ENCODE data around the gene IKZF1.

IKZF1 gene

DNA sequence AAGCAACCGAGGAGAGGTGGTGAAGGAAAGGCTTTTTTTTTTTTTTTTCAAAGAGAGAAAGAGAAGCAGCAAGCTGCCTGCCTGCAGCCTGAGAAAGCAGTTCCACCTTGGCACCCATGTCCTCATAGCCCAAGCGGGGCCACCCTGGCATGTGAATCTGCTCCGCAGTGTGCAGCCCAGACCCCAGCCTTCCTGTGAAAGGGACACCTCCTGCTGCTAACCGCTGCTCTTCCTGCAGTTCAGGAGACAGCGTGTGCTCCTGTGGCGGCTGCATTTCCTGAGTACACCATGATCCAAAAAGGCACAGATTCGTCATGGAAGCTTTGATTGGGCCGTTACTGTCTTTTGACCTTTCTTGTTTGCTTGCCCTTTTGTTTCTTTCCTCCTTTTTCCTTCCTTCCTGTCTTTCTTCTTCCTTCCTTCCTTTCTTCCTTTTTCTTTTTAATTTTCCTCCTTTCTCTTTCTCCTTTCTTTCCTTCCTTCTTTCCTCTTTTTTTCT is 38.1 kb downstream of the IKZF1 start:
- H3K27me3 ChIP-seq (ENCODE audit: low read depth, low read length): no peaks in the 10 kb centered on the region
- H3K9ac ChIP-seq (ENCODE audit: low read length): peak overlapping the region; percentile 32; the same call in 1 of the 2 replicates
- peak overlapping the region; percentile 98 for H3K27ac ChIP-seq (ENCODE audit: low read length)
- peaks cover 99% of the 10 kb centered on the region for H3K79me2 ChIP-seq (ENCODE audit: low read length)
- no peak overlapping the region for H2AFZ ChIP-seq (ENCODE audit: low read depth, low read length)
- H3K4me3 ChIP-seq (ENCODE audit: low read length): no peak overlapping the region
- no peak for TF ChIP-seq CTCF (IDR thresholded peaks at IDR 0.05; ENCODE audit: low read depth, low read length)
- TF ChIP-seq EZH2phosphoT487 (IDR thresholded peaks at IDR 0.05; ENCODE audit: low read depth): no peak
- peak overlapping the region; percentile 14; the same call in 1 of the 2 replicates for H3K4me2 ChIP-seq (ENCODE audit: low read length)
- H3K4me1 ChIP-seq (ENCODE audit: low read length): peaks cover 98% of the 10 kb centered on the region
- H4K20me1 ChIP-seq (ENCODE audit: insufficient read depth, low read length): peaks cover 75% of the 10 kb centered on the region
- peaks cover 64% of the 10 kb centered on the region for H3K36me3 ChIP-seq (replicated peaks; ENCODE audit: low read depth, low read length)
- no peaks in the 10 kb centered on the region for H3K9me3 ChIP-seq (ENCODE audit: insufficient read depth, low read length)

GRCh38 chr7:50346545-50347497 is 42.3 kb downstream of the IKZF1 start:
- no peak overlapping the region for H3K4me3 ChIP-seq (ENCODE audit: low read length)
- peaks cover 39% of the 10 kb centered on the region for H4K20me1 ChIP-seq (ENCODE audit: insufficient read depth, low read length)
- peaks cover 74% of the 10 kb centered on the region for H3K36me3 ChIP-seq (replicated peaks; ENCODE audit: low read depth, low read length)
- no peaks in the 10 kb centered on the region for H3K9me3 ChIP-seq (ENCODE audit: insufficient read depth, low read length)
- H3K79me2 ChIP-seq (ENCODE audit: low read length): peaks cover 96% of the 10 kb centered on the region
- no peak for TF ChIP-seq EZH2phosphoT487 (IDR thresholded peaks at IDR 0.05; ENCODE audit: low read depth)
- TF ChIP-seq CTCF (IDR thresholded peaks at IDR 0.05; ENCODE audit: low read depth, low read length): no peak
- H3K4me1 ChIP-seq (ENCODE audit: low read length): peaks cover 97% of the 10 kb centered on the region
- H2AFZ ChIP-seq (ENCODE audit: low read depth, low read length): no peak overlapping the region
- no peak overlapping the region for H3K4me2 ChIP-seq (ENCODE audit: low read length)
- H3K27ac ChIP-seq (ENCODE audit: low read length): peak overlapping the region; percentile 99
- H3K9ac ChIP-seq (ENCODE audit: low read length): no peak overlapping the region
- no peaks in the 10 kb centered on the region for H3K27me3 ChIP-seq (ENCODE audit: low read depth, low read length)

- no peak overlapping the region for H2AFZ ChIP-seq (ENCODE audit: low read depth, low read length)
- no peaks in the 10 kb centered on the region for H3K27me3 ChIP-seq (ENCODE audit: low read depth, low read length)
- no peak overlapping the region for H3K4me3 ChIP-seq (ENCODE audit: low read length)
- no peaks in the 10 kb centered on the region for H3K9me3 ChIP-seq (ENCODE audit: insufficient read depth, low read length)
- peaks cover 67% of the 10 kb centered on the region for H3K36me3 ChIP-seq (replicated peaks; ENCODE audit: low read depth, low read length)
- H4K20me1 ChIP-seq (ENCODE audit: insufficient read depth, low read length): peaks cover 32% of the 10 kb centered on the region
- peaks cover 96% of the 10 kb centered on the region for H3K79me2 ChIP-seq (ENCODE audit: low read length)
- TF ChIP-seq EZH2phosphoT487 (IDR thresholded peaks at IDR 0.05; ENCODE audit: low read depth) (no peak), CTCF (IDR thresholded peaks at IDR 0.05; ENCODE audit: low read depth, low read length) (no peak)
- H3K27ac ChIP-seq (ENCODE audit: low read length): peak overlapping the region; percentile 99
- no peak overlapping the region for H3K9ac ChIP-seq (ENCODE audit: low read length)
- peaks cover 97% of the 10 kb centered on the region for H3K4me1 ChIP-seq (ENCODE audit: low read length)
- 0 out of 2 replicates have a peak overlapping the region, but pooled peaks have one; percentile 85 for H3K4me2 ChIP-seq (ENCODE audit: low read length)
Observed at GRCh38 chr7:50347693-50348092, 43.2 kb downstream of the IKZF1 start.

DNA sequence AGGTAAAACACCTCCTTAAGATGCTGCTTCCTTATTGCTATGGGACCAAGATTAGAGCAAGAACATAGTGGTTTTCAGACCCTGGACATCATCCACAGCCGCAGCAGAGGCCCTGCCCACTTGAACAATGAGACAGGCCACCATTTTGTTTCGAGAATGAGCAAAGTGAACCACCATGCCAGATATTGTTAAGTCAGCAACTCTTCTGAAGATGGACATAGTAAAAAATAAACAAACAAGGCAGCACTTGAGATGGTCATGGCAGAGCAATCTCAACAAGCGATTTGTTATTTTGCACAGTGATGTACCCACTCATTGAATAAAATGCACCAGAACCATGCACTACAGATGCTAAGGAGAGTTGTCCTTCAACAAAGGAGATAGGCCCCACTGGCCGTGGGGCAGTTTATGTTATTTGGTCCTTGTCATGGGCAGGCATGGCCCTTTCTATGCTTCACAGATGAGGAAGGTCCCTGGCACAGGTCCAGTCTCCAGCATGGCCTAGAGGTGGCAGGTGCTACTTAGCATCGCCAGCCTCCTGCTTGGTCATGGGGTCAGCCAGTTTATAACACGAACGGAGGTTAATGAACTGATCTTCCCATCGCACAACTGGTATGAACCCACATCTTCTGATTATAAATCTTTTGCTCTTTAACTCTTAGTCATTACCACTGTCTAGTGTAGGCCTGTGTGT is 44.1 kb downstream of the IKZF1 start:
- TF ChIP-seq CTCF (IDR thresholded peaks at IDR 0.05; ENCODE audit: low read depth, low read length) (no peak), EZH2phosphoT487 (IDR thresholded peaks at IDR 0.05; ENCODE audit: low read depth) (no peak)
- Histone ChIP-seq H3K27me3 (ENCODE audit: low read depth, low read length) (no peaks in the 10 kb centered on the region), H3K4me2 (ENCODE audit: low read length) (peak overlapping the region; percentile 85), H3K79me2 (ENCODE audit: low read length) (peaks cover 96% of the 10 kb centered on the region), H3K9ac (ENCODE audit: low read length) (peak overlapping the region; percentile 71; the same call in 1 of the 2 replicates), H3K4me1 (ENCODE audit: low read length) (peaks cover 99% of the 10 kb centered on the region), H2AFZ (ENCODE audit: low read depth, low read length) (no peak overlapping the region), H3K27ac (ENCODE audit: low read length) (peak overlapping the region; percentile 99), H3K36me3 (replicated peaks; ENCODE audit: low read depth, low read length) (peaks cover 69% of the 10 kb centered on the region), H3K9me3 (ENCODE audit: insufficient read depth, low read length) (no peaks in the 10 kb centered on the region), H4K20me1 (ENCODE audit: insufficient read depth, low read length) (peaks cover 36% of the 10 kb centered on the region), H3K4me3 (ENCODE audit: low read length) (no peak overlapping the region)

Measured in OCI-LY3 (cell line).